ENCODE results near the gene SAPCD2.

SAPCD2 gene

GRCh38 chr9:137017071-137017470 lies 53.3 kb downstream of the SAPCD2 start:
- DNase-seq (ENCODE audit: low read depth), result no peak

- DNase-seq (ENCODE audit: low read depth), result no peak
Measured at GRCh38 chr9:137016436-137016835, 53.9 kb downstream of the SAPCD2 start.

GRCh38 chr9:137015976-137016375 lies 54.4 kb downstream of the SAPCD2 start:
- no peak for DNase-seq (ENCODE audit: low read depth)

GRCh38 chr9:137015540-137015930 lies 54.8 kb downstream of the SAPCD2 start:
- DNase-seq (ENCODE audit: low read depth), result no peak

GRCh38 chr9:137014776-137015539 lies 55.4 kb downstream of the SAPCD2 start:
- DNase-seq (ENCODE audit: low read depth), result no peak

GRCh38 chr9:137014166-137014565 lies 56.2 kb downstream of the SAPCD2 start:
- no peak for DNase-seq (ENCODE audit: low read depth)

DNA sequence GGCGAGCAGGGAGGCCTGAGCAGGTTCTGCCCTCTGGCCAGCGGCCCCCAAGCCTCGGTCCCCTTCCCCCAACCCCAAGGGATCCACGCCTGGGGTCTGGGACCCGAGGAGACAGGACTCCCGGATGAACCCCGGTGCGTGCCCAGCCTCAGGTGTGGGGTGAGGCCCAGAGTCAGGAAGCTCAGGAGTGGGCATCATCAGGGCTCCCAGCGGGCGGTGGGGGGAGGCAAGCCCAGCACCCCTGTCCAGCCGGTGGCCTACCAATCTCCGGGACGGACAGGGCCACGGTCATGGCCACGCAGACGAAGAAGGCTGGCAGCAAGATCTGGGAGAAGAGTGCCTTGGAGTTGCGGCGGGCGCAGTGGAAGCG lies 56.8 kb downstream of the SAPCD2 start:
- DNase-seq (ENCODE audit: low read depth), result no peak

DNA sequence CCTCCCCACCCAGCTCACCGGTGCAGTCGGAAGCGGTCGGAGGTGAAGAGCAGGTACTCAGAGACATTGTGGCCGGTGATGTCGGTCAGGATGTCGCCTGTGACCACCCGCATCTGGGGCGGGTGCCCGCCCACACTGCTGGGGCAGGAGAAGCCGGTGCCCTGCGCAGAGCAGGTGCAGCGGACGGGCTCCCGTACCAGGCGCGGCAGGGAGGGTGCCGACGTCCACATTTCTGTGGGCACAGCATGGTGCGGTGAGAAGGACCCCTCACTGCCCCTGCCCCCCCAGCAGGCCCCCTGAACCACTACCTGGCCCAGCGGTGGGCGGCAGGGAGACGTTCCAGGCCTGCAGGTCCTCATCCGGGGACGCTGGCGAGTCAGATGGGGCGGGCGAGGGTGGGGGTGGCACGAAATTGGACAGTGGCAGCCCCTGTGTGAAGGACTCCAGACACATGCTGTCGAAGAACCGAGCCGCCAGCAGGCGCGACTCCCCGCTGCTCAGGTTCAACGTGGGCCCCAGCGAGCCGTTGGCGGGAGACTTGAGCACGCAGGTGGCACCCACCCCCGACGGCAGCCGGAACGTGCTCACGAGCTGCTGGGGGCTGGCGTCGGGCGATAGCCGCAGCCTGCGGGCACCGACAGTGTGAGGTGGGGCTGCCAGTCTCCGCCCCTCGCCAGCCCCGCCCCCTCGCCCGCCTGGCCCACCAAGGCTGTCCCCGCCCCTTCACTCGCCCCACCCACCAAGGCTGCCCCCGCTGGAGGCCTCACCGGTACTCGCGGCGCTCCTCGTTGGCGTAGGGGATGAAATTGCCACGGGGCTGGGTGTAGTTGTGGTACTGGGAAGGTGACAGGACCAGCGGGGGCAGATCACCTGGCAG lies 57.4 kb downstream of the SAPCD2 start:
- no peak for DNase-seq (ENCODE audit: low read depth)
